GM18907 (cell line): Measurements from ENCODE around the gene SMARCA2.
A peak's percentile ranks its signal among the peaks of the same experiment; 100 is the strongest.

Experiments
- ATAC-seq: cut with Tn5 transposase; IDR thresholded peaks from one replicate; pipeline ENCODE4 v1.9.1; 2021; ENCODE audit warnings: mild to moderate bottlenecking, moderate library complexity; ENCODE audit not compliant: unreplicated experiment

SMARCA2 gene

GRCh38 chr9:2086971-2087370, 71.8 kb downstream of the SMARCA2 start:
- peak; percentile 72 for ATAC-seq

GRCh38 chr9:2087500-2088313, 72.6 kb downstream of the SMARCA2 start:
- peak; percentile 76 for ATAC-seq

DNA sequence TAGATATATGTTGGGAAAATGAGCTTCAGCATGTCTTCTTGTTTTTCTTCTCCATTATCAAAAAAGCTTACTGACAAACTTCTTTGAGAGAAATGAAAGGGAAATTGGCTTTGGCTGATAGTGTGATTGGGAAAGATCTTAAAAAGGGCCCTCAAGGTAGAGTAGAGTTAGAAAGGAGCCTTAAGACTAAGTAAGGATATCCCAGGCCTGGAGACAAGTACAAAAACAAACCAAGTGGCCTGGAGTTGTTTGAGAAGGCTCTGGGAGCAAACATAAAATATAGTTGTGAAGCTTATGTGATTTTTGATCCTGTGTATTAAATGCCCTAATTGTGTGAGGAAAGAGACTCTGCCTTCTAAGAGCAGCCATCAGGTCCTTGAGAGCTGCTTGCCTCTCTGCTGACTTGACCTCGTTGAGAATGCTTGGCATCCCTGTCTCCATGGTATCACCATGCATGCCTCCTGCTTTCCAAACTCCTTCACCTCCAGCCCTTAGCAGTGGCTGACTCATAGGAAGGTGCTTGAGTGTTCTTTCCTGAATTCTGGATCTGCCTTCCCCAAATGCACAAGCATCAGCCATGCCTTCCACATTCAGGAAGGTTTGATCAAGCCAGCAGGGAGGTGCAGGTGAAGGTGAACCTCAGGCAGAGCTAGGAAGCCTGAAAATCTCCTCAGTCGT, 78.9 kb downstream of the SMARCA2 start:
- no peak for ATAC-seq

DNA sequence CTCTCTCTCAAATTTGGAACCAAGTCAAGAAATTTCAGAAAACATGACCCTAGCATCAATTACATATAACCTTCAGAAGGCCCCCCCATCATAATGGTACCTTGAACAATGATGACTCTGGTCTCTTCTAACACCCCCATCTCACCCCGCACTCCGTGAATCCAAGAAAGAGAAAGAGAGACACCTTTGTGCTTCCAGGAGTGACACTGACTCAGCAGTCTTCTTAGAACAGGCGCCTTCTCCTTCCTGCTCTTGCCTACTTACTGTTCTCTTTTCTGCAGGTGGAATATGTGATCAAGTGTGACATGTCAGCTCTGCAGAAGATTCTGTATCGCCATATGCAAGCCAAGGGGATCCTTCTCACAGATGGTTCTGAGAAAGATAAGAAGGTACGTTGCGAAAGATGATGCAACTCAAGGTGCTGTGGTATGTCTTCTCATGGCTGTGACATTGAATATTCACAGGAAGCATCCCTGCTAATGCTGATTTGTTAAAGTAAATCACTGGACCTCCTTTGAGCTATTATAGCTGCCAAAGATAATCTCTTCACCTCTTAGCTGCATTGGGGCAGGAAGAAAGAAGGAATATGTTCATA, 81.3 kb downstream of the SMARCA2 start:
- no peak for ATAC-seq

- ATAC-seq: no peak
These were observed 91.5 kb downstream of the SMARCA2 start for GRCh38 chr9:2106666-2107065.

DNA sequence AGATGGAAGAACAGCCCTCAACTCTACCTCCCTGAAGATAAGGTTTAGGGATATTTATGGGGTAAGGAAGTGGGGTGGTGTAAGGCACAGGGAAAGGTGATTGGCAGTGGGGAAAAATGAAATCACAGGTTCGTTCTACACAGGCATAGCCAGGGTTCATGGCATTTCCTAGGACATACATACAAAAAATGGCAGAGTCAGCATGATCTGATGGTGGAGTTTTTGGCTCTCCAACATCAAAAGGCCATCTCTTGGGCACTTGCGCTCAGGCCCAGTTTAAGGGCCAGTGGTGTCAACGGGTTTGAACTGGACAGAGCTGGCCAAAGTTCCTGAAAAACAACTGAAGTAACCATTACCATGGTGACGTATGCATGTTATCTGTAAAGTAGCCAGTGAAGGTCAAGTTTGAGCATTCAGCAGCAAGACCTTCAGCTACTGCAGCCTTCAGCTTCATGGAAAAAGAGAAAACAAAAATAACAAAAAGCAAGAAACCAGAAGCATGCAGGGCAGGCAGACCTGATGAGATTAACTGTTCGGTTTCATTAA, 92.8 kb downstream of the SMARCA2 start:
- no peak for ATAC-seq

DNA sequence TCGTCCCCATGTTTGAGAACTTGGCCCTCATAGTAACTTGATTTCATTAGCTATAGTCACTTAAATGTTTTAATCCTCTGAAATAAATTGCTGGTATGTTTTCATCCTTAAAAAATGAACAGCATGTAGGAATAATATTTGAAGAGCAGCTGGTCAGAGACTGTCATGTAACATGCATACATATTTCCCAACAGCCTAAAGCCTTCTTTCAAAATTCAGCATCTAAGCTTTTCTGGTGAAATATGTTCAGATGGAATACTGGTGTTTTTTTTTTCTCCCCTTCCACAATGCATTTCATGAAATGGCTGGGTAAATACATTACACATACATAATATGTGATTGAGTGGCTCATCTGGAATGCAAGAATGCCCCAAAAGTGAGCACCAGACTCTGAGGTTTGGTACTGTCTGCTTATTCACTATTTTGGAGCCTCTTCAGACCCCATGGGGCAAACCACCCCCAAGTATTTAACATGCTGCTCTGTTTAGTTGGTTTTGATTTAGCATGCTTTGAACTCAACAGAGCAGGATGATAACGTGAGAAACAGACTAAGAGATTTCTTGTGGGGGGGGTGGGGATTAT, 94.0 kb downstream of the SMARCA2 start:
- ATAC-seq: no peak

- no peak for ATAC-seq
These were observed 94.9 kb downstream of the SMARCA2 start for GRCh38 chr9:2110036-2110435.

DNA sequence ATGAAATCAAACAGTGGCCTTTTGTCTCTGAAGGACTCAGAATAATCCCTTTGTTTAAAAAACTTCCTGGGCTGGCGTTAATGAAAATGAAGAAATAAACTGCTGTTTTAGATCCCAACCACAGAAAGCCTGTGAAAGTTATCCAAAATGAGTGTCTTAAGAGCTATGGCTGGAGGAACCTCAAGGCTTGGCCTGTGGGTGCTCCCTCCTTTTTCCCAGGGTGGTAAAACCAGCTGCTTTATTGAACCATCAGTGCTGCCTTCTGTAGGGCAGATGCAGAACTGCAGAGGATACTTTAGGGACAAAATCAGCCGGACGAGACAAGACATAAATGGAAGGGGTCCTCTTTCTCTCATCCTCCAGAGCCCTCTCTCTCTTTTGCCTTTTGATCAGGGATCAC, 100.9 kb downstream of the SMARCA2 start:
- ATAC-seq: no peak

DNA sequence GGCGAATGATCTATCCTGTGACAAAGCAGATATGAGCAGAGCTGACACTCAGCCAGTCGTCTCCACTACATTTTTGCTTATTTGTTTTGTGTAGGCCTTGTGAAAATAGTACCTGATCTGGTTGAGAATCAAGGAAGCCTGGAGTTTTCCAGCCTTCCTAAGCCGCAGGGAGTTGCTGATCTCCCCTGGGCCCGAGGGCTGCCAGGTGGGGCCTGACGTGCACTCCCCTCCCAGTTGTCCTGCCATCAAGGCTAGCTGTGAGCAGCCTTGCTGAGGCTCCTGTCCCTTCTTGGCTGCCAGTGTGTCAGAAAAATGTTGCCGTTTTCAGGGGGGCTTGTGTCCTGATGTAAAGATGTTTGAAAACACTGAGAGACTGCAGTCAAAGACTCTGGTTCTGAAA, 102.4 kb downstream of the SMARCA2 start:
- no peak for ATAC-seq

DNA sequence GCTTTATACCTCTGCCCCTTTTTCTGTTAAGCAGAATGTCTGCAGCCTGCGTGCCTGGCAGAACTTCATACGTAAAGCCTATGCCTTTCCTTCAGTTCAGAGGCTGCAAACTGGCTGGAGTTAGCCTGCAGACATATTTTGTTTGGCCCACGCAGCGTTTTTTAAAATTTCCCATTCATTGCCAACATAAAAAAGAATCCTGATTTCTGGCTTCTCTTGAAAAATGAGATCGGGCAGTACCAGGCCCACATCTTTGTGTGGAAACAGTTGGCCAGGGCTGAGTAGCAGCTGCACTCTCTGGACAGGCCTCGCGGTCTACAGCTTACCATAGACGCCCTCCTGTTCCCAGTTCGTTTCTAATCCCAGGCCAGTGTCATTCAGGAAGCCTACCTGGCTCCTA, 104.4 kb downstream of the SMARCA2 start:
- ATAC-seq: no peak

DNA sequence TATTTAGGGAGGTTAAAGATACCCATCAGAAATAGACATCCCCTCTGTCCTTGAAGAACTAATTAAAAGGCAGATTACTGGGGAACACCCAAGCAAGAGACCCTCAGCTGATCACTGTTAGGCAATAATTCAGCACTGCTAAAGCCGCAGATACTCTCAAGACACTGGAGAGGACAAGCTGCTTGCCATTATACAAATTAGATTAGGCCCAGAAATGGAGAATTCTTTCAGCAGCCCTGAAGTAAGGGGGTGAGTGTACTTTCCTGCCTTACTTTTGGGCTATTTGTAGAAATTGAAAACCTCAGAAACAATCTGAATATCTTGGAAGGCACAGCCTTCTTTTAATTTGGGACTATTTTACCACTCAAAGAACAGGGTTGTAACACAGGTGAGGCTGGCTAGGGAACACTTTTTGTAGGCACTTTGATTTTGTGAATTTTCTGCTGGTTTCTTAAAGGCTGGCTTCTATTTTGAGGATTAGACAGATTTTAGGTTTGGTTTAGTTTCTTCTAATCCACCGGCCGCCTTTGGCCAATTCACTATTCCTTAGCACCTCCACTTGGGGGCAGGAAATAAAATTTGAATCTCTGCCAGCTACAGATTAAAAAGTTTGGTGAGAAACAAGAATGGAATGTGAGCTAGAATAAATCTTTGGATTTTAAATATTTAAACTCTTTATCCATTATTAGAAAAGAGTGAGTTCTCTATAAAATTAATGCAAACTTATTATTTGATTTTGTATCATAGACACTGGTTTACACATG, 106.0 kb downstream of the SMARCA2 start:
- no peak for ATAC-seq

DNA sequence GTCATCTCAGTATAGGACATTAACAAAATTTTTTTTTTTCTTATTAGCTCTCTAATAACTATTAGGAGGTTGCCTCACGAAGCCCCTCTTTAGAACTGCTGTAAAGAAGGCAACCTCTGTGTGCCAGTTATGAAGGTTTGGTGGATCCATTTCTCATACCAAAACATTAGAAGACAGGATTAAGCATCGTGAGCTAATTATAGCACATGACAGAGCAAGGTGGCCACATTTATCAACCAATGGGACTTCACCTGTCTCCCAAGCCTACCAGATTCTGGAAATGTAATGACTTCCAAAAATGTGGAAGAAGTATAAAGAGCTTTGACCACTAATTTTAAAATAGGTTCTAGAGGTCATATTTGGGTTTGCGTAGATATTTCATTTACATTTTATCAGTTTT, 107.2 kb downstream of the SMARCA2 start:
- ATAC-seq: no peak

GRCh38 chr9:2125906-2126305, 110.8 kb downstream of the SMARCA2 start:
- ATAC-seq: peak; percentile 92

- ATAC-seq: no peak
These were observed 111.2 kb downstream of the SMARCA2 start for GRCh38 chr9:2126331-2126803.

- no peak for ATAC-seq
These were observed 112.3 kb downstream of the SMARCA2 start for GRCh38 chr9:2127486-2127885.

GRCh38 chr9:2128141-2128540, 113.0 kb downstream of the SMARCA2 start:
- no peak for ATAC-seq

DNA sequence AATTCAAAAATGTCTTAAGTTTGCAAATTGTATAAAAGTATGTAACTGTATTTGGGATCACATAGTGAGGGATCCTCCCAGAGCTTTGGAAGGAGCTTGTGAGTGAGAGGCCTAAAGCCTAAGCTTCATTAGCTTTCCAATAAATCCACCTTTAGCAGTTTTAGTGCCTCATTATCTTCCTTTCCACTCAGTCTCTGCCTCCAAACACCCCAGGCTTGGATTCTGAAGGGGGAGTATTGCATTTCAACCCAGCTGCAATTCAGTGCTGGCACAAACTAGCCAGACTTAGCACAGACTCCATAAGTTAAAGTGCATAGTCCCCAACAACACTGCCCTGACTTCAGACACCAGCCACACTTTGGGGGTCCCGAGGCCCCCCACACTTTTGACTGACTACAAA, 113.5 kb downstream of the SMARCA2 start:
- ATAC-seq: no peak

DNA sequence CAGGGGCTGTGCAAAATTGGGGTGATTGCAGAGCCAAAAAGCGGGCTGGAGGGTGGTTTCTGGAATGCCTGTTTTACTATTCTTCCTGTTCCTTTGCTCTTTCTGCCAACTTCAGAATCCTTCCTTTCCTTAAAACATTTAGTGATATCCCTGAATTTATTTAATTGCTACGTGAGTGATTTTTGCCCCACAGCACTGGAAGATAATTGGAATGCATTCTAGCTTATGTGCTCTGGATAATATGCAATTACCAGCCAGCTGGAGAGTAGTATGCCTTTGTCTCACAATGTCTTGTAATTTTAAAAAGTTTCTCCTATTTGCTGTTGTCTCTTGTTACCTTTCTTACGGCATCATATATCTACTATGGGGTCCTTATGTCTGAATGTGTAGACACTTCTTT, 115.8 kb downstream of the SMARCA2 start:
- no peak for ATAC-seq

DNA sequence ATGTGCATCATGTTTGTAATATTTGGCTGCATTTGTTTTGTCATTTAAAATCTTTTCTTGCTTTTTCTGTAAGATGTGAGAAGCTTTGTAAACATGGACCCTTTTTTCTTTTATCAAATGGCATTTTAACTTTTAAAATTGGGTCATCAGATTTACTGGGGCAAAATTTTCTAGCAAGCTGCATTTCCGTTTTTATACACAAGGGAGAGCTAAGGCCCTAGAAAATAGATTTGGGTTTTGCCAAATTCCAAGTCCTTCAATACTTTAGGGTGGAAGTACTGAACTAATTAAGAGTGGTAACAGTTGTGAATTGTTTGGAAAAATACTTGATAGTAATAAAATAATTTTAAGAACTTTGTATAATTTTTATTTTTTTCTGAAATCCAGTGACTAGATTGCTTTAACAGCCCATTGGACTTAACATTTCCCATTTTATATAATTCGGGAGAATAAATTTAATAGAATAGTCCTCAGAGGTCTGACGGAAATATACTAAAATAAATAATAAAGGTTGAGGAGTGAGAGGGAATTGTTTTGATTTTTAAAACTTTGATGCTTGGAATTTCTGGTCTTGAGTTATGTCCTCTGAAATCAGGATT, 117.4 kb downstream of the SMARCA2 start:
- ATAC-seq: no peak
